ENCODE results near the gene TIGD1. TPM values are rescaled to one million over a fixed set of nuclear protein-coding genes. Genes with fewer than 3 reads are reported as not detected.

Gene TIGD1
- total RNA-seq, 4 donors from 2014 or later: 4.6 to 16.3 (median 7.9) TPM

DNA sequence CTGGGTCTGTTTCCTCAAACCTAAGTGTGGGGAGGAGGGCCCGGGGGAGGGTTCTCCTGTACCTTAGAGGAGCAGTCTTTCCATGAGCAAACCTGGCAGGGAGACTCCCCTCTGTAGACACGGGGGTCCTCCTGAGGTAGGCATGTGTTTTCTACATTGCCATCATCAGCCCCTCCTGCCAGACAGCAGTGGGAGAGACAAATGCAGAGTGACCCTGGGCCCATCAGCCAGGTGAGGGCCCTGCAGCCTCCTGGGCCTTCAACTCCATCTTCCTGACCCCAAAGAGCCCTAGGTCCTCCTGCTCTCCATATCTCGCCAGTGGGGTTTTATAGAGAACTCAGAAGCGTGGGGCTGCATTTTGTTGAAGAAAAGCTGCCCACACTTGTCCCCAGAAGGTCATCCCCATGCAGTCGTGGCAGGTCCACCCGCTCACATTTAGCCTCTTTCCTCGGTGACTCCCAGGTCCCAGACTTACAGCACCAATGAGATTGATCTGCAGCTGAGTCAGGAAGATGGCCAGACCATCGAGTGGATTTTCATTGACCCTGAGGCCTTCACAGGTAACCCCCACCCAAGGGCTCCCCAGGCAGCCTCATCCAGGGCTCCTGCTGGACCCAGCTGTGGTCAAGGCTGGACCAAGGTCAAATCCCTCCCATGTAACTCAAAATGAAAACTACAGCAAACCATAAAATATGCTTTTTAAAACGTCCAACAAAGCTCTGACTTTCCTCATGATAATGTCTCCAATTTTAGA lies 8.2 kb downstream of the TIGD1 start:
- peak in 1 of 2 donors; percentile 52 for DNase-seq (ENCODE audit: low spot score in 2 of 2)
- H3K9me3 ChIP-seq: no peaks in the 10 kb centered on the region
- TF ChIP-seq POLR2AphosphoS5 (IDR thresholded peaks at IDR 0.05): no peak
- TF ChIP-seq POLR2A (IDR thresholded peaks at IDR 0.05): no peak
- no peak for TF ChIP-seq EP300 (IDR thresholded peaks at IDR 0.05)
- no peak for TF ChIP-seq CTCF (IDR thresholded peaks at IDR 0.05)
- H3K4me3 ChIP-seq: no peak overlapping the region
- peaks cover 6% of the 10 kb centered on the region for H3K4me1 ChIP-seq
- peaks cover 32% of the 10 kb centered on the region for H3K27me3 ChIP-seq
- H3K27ac ChIP-seq: no peak overlapping the region
- WGBS: 72% methylated on average over 9 of the region's 9 CpGs
- H3K36me3 ChIP-seq: peaks cover 3% of the 10 kb centered on the region

- H3K9me3 ChIP-seq: no peaks in the 10 kb centered on the region
- peaks cover 8% of the 10 kb centered on the region for H3K4me1 ChIP-seq
- 62% methylated on average over 19 of the region's 19 CpGs for WGBS
- no peak for TF ChIP-seq EP300 (IDR thresholded peaks at IDR 0.05)
- no peak for TF ChIP-seq POLR2AphosphoS5 (IDR thresholded peaks at IDR 0.05)
- TF ChIP-seq POLR2A (IDR thresholded peaks at IDR 0.05): no peak
- no peak for TF ChIP-seq CTCF (IDR thresholded peaks at IDR 0.05)
- H3K36me3 ChIP-seq: no peaks in the 10 kb centered on the region
- H3K4me3 ChIP-seq: no peak overlapping the region
- H3K27me3 ChIP-seq: peaks cover 36% of the 10 kb centered on the region
- DNase-seq (ENCODE audit: low spot score in 2 of 2): peak in 1 of 2 donors; percentile 64
- no peak overlapping the region for H3K27ac ChIP-seq
These were observed 9.0 kb downstream of the TIGD1 start for GRCh38 chr2:232541195-232541960.

DNA sequence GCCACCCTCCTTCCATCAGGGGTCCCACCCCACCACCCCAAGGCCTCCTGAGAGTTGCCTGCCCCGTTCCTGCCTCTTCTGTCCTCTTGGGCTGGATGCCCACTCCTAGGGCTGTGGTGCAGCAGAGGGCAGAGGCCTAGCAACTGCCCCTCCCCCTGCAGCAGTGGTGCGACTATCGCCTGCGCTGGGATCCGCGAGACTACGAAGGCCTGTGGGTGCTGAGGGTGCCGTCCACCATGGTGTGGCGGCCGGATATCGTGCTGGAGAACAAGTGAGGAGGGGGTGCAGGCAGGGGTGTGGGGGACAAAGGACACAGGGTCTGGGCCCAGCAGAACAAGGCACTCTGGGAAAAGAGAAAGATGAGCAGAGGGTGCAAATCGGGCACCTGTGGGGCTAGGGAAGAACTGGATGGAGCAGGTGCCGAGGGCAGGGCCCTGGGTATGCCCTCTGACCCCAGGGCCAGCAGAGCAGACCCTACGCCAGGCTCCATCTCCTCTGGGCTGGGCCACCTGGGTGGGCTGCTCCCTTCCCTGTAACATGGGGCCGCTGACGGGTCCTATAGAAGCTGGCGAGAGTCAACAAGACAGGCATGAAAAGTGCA lies 9.8 kb downstream of the TIGD1 start:
- Histone ChIP-seq H3K27ac (no peak overlapping the region), H3K27me3 (peaks cover 38% of the 10 kb centered on the region), H3K4me1 (peaks cover 8% of the 10 kb centered on the region), H3K4me3 (no peak overlapping the region), H3K9me3 (no peaks in the 10 kb centered on the region), H3K36me3 (no peaks in the 10 kb centered on the region)
- TF ChIP-seq POLR2A (IDR thresholded peaks at IDR 0.05) (no peak), CTCF (IDR thresholded peaks at IDR 0.05) (no peak), EP300 (IDR thresholded peaks at IDR 0.05) (no peak), POLR2AphosphoS5 (IDR thresholded peaks at IDR 0.05) (no peak)
- DNase-seq (ENCODE audit: low spot score in 2 of 2): peak in 1 of 2 donors; percentile 50
- 69% methylated on average over 12 of the region's 17 CpGs for WGBS

DNA sequence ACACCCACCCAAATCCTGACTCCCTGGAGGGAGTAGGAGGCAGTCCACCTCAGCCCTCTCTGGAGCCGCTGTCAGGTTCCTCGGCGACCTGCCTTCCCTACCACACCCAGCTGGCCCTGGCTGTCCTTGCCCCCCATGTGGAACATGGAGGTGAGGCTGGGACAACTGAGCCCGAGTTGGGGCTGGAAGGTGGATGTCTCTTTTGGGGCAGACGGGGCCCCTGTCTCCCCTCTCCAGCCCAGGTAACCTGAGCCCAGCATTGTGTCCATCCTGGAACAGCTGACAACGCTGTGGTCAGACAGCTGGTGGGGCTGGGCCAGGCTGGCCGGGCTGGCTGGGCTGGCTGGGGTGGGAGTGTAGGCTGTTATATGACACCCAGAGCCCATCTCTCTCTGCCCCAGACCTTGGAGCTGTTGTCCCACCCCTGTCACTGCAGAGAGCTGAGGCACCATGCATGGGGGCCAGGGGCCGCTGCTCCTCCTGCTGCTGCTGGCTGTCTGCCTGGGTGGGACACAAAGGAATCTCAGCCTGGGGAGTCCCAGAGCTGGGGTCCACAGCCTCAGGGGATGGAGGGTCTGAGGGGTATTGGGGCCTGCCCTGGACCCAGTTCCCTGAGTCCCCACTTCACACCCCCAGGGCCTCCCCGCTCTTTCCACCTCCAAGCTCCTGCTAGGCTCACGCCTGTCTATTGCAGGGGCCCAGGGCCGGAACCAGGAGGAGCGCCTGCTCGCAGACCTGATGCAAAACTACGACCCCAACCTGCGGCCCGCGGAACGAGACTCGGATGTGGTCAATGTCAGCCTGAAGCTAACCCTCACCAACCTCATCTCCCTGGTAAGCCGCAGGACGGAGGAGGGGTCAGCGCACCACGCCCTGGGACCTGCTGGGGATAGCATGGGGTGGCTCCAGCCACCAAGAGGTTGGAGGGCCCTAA lies 10.8 kb downstream of the TIGD1 start, which contains the start of gene CHRNG:
TSS of gene CHRNG (plus strand) at position 395 of the 934 bp plus-strand sequence. CDS start at position 451, 56 bp downstream.
- 49% methylated on average over 17 of the region's 23 CpGs for WGBS
- Histone ChIP-seq H3K36me3 (no peaks in the 10 kb centered on the region), H3K27me3 (peaks cover 43% of the 10 kb centered on the region), H3K27ac (no peak within 1 kb of the TSS), H3K4me1 (peaks cover 8% of the 10 kb centered on the region), H3K4me3 (no peak within 1 kb of the TSS), H3K9me3 (no peaks in the 10 kb centered on the region)
- TF ChIP-seq CTCF (IDR thresholded peaks at IDR 0.05) (no peak), EP300 (IDR thresholded peaks at IDR 0.05) (no peak), POLR2AphosphoS5 (IDR thresholded peaks at IDR 0.05) (no peak), POLR2A (IDR thresholded peaks at IDR 0.05) (no peak)
- DNase-seq (ENCODE audit: low spot score in 2 of 2): peak in 1 of 2 donors; percentile 76
